Measurements from ENCODE around the gene RD3L.

GRCh38 chr14:103935102-103935501 lies 7.2 kb downstream of the RD3L start:
- no peak for TF ChIP-seq CTCF (conservative IDR thresholded peaks at IDR 0.05 in 1 of 2, IDR thresholded peaks at IDR 0.05 in 1 of 2; ENCODE audit: low read depth in 1 of 2, low read length in 2 of 2)
- no peak for TF ChIP-seq EZH2 (IDR thresholded peaks at IDR 0.05; ENCODE audit: low read length, missing control alignments)
